GM21515 (cell line): ENCODE data around the gene AUTS2.

Experiments
- ATAC-seq: cut with Tn5 transposase; IDR thresholded peaks from one replicate; pipeline ENCODE4 v1.9.1; 2021; ENCODE audit not compliant: unreplicated experiment

AUTS2 gene

GRCh38 chr7:70554646-70555045 is 956.4 kb downstream of the AUTS2 start:
- ATAC-seq, result no peak

DNA sequence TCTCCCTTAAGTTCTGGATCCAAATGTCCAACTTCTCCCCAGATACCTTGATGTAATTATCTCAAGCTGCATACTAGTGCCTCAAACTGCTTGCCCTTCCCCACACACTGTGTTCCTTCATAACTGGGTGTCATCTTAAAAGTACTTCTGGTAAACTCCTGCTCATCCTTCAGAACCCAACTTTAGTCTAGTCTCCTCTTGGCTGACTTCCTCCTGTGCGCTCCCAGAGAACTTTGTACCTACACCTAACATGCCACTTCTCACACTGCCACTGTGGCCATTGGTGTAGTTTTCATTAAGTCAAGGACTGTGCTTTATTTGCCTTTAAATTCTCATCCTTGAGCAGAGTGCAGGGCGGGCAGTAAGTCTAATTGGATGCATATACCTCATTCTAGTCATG is 958.5 kb downstream of the AUTS2 start:
- ATAC-seq, result no peak

GRCh38 chr7:70557338-70557737 is 959.1 kb downstream of the AUTS2 start:
- ATAC-seq, result no peak

GRCh38 chr7:70559815-70560214 is 961.5 kb downstream of the AUTS2 start:
- ATAC-seq, result no peak

GRCh38 chr7:70563960-70564359 is 965.7 kb downstream of the AUTS2 start:
- no peak for ATAC-seq

GRCh38 chr7:70565721-70566370 is 967.6 kb downstream of the AUTS2 start:
- ATAC-seq, result no peak

GRCh38 chr7:70566671-70567070 is 968.4 kb downstream of the AUTS2 start:
- ATAC-seq, result no peak

DNA sequence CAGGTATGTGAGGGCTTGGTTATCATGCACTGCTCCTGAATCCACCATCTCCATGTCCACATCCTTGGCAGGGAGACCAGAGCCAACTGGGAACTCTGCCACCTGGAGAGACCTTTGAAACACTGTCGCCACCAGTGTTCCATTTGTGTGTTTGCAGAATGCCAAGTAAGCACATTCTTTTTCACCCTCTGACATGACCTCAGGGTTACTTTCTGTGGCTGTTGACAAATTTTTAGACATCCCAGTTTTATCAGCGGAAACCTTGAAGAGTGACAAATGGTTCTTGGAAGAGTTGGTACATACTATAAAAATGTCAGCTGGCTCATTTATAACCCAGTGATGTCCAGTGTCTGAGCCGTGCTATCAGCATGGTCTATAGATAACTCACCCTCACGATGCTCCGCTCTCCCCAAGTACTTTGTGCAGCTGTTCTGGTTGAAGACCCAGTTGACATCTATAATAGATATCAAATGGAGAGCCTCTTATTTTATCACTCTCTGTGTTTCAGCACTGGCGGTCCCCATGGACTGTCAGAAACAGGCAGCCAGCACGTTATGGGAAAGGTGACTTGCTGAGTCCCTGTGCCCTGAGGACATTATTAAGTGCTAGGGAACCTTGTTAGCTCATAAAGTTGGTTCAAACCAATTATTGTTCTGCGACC is 970.5 kb downstream of the AUTS2 start:
- no peak for ATAC-seq

GRCh38 chr7:70569335-70569819 is 971.1 kb downstream of the AUTS2 start:
- ATAC-seq, result no peak

GRCh38 chr7:70570029-70570428 is 971.8 kb downstream of the AUTS2 start:
- ATAC-seq, result no peak

GRCh38 chr7:70570961-70571360 is 972.7 kb downstream of the AUTS2 start:
- no peak for ATAC-seq

- ATAC-seq, result no peak
These were observed 973.2 kb downstream of the AUTS2 start for GRCh38 chr7:70571403-70571934.

DNA sequence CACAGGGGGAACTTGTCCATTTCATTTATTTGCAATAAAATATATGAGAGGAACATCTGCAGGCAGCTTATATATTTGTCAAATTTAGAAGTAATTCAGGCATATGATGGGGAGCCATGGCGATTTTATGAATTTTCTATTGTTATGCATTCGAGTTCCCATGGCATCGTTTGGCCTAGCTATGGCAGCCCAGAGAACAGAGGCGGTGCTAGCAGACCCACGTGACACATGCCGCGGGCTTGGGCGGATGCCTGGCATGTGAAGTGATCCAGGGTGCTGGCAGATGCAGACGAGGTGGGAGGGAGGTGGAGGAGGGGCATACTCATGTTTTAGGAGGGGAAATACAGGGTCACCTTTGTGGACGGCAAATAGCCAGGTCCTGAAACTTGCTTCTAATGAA is 973.7 kb downstream of the AUTS2 start:
- no peak for ATAC-seq

DNA sequence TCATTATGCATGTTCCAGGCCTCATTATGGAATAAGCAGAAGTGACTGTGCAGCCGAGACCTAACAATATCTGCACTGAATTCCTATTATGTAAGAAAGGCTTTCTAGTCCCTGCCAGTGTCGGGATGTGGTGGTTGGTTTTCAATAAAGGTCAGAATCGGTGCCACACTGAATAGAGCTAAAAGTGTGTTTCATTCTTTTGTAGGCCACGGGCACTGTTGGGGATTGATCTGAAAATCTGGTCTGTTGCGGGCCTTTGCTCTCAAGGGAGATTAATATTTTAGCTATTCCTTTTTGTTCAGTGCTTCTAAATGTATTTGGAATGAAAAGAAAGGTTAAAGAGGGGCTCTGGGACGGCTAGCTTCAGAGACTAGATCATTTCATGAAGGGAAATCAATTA is 974.3 kb downstream of the AUTS2 start:
- no peak for ATAC-seq

DNA sequence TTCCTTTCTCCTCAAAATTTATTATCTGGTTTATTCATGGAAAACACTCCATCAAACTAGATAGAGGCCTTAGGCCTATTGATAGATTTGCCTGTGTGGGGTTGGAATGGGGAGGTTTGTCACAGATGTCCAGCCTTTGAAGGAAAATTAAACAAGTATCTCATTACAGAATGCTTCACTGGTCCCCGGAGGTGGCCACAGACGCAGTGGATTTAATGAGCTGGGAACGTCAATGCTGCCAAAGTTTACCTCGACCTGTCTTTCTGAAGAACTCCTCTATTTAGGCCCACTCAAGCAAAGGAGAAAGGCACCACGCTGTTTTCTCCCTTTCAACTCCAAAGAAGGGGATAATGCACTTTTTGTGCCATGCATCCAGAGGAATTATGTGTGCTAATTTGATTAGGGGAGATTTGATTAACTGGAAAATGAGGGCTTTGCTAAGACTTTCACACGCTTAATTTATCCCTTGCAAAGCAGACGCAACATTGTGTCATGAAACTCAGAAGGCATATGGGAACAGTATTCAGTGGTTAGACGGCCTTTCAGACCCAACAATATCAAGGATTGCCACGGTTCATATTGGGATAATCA is 974.9 kb downstream of the AUTS2 start:
- ATAC-seq, result no peak

GRCh38 chr7:70573696-70574095 is 975.4 kb downstream of the AUTS2 start:
- ATAC-seq, result no peak

- no peak for ATAC-seq
These were observed 976.1 kb downstream of the AUTS2 start for GRCh38 chr7:70574314-70574834.

DNA sequence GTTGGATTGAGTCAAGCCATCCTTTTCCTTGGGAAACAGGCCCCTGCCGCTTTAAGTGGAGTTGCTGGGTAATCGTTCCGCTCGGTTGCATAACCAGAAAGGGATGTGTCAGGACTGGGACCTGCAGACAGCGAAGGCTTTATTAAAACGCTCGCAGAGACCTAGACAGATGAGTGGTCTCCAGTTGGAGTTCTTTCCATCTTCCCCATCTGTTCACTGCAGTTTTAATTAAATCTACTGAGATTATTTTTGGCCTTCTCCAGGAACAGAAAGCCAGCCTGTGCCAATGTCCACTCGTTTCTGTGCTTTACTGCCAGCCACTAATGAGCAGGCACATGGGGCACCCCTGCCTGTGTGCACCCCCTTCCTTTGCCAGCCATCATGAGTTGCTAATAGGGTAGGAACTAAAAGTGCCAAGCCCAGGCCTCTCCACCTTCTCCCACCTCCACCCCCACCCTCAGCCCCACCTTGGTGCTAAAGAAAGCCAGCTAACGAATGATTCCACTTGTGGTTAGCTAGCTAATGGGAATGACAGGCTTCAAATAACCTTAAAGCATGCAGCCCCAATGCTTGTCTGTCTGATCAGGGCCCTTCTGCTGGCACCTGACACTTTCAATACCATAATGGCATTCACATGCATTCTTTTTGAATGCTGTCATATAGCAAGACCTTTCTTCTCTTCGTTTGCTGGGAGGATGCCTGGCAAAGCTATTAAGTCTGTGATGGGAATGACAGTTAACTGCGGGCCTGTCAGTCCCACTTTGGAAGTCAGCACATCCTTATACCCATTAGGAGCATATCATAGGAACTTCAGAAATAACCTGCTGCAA is 976.9 kb downstream of the AUTS2 start:
- no peak for ATAC-seq

DNA sequence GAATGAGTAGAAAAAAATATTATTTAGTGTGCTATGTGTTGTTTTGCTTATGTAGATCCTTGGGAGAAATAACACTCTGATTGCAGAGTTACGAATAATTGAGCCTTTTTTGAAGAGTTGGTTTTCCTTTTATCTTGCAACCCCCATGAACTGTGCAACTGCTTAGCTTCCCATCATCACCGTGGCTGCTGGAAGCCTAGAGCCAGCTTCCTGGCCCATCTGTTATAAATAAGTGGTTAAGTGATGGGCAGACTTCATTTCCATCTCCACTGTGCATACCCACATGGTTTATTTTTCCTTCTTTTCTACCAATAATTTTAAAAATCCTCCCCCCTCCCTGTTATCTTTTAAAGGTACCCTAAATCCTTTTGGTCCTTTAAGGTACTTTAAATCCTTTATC is 978.8 kb downstream of the AUTS2 start:
- no peak for ATAC-seq

DNA sequence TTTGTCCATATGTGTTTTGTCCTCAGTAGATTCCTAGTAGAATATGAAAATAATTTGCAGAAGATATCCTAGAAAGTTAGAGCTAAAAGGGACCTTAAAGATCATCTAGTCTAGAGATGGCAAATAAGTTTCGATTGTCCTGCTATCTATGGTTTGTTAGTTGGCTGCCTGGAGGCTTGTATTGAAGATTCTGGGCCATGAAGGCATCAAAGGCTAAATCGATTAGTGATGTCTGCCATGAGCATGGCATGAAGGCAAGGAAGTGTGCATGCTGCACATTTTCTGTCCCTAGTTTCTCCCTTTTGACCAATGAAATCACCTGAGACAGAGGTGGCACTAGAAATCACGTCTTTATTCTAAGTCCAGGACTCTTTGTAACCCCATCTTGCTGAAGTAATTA is 979.9 kb downstream of the AUTS2 start:
- ATAC-seq, result no peak
